ENCODE data around the gene RAB1A. TPM values are rescaled to one million over a fixed set of nuclear protein-coding genes. Genes with fewer than 3 reads are reported as not detected.
A peak's percentile ranks its signal among the peaks of the same experiment; 100 is the strongest.
"Not testable (repeated sequence)": the region's sequence is repeated elsewhere in the genome, so short reads cannot be mapped to it uniquely, and the experiment has no call there.

The RAB1A gene
- total RNA-seq (2014; rRNA removed; shearing (Covaris generic)) = 73.7 and 76.9 TPM in 2 replicates

DNA sequence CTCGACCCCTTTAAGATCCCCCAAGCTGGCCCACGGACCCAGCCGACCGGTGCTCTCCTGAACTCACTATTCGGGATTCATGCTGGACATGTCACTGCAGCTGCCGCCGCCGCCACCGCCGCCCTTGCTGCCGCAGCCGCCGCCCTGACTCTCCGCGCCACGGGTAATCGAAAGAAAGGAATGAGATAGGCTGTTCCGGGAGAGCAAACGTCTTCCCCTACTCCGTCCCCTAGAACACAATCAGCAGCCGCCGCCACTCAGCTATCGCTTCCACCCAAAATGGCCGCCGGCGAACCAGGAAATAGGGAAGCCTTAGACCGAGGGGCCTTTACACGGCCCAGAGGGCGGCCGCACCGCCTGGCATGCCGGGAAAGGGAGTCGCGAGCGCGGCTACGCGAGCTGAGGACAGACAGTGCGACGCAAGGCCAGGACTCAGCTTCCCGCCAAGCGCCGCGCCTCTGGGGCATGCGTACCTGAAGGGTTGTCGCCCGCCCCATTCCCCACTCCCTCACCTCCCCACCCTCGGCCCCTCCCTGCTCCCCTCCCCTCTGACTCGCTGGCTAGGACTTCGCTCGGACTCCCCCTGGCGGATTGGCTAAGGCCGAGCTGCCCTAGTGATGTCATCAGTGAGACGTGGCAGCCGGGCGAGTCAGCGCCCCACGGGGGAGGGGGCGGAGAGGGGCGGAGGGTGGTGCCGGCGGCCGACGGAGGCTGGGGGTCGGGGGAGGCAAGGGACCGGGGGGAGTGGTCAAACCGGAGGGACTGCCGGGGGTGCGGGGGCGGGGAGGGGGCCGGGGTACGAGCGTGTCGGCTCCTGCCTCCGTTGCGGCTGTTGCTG is at the start of gene RAB1A:
Gene RAB1A, minus strand, starts transcription at position 281 of the 838 bp plus-strand sequence. Its CDS starts 191 bp downstream, at position 90.
- no peaks in the 10 kb centered on the region for H3K27me3 ChIP-seq (ENCODE audit: control insufficient read depth, insufficient read depth, low read length)
- peak within 1 kb of the TSS; percentile 79 for H3K4me3 ChIP-seq (ENCODE audit: insufficient read depth, low read depth, low read length)
- DNase-seq = peak; percentile 98
- no peaks in the 10 kb centered on the region for H3K36me3 ChIP-seq (replicated peaks; ENCODE audit: control insufficient read depth, insufficient read depth, low read length)

GRCh38 chr2:65177751-65178442 is 48.0 kb upstream of the RAB1A start:
- Histone ChIP-seq H3K4me3 (ENCODE audit: insufficient read depth, low read depth, low read length) (no peak overlapping the region), H3K27me3 (ENCODE audit: control insufficient read depth, insufficient read depth, low read length) (no peaks in the 10 kb centered on the region), H3K36me3 (replicated peaks; ENCODE audit: control insufficient read depth, insufficient read depth, low read length) (no peaks in the 10 kb centered on the region)
- no peak for DNase-seq

GRCh38 chr2:65175894-65176530 is 46.1 kb upstream of the RAB1A start:
- Histone ChIP-seq H3K36me3 (replicated peaks; ENCODE audit: control insufficient read depth, insufficient read depth, low read length) (no peaks in the 10 kb centered on the region), H3K27me3 (ENCODE audit: control insufficient read depth, insufficient read depth, low read length) (no peaks in the 10 kb centered on the region), H3K4me3 (ENCODE audit: insufficient read depth, low read depth, low read length) (no peak overlapping the region)
- DNase-seq = no peak

GRCh38 chr2:65174031-65174430 is 44.1 kb upstream of the RAB1A start:
- not testable (repeated sequence) for H3K36me3 ChIP-seq (replicated peaks; ENCODE audit: control insufficient read depth, insufficient read depth, low read length); H3K27me3 ChIP-seq (ENCODE audit: control insufficient read depth, insufficient read depth, low read length); H3K4me3 ChIP-seq (ENCODE audit: insufficient read depth, low read depth, low read length); DNase-seq

- DNase-seq = no peak
- Histone ChIP-seq H3K36me3 (replicated peaks; ENCODE audit: control insufficient read depth, insufficient read depth, low read length) (no peaks in the 10 kb centered on the region), H3K27me3 (ENCODE audit: control insufficient read depth, insufficient read depth, low read length) (no peaks in the 10 kb centered on the region), H3K4me3 (ENCODE audit: insufficient read depth, low read depth, low read length) (no peak overlapping the region)
Observed at GRCh38 chr2:65172994-65173790, 43.3 kb upstream of the RAB1A start.

DNA sequence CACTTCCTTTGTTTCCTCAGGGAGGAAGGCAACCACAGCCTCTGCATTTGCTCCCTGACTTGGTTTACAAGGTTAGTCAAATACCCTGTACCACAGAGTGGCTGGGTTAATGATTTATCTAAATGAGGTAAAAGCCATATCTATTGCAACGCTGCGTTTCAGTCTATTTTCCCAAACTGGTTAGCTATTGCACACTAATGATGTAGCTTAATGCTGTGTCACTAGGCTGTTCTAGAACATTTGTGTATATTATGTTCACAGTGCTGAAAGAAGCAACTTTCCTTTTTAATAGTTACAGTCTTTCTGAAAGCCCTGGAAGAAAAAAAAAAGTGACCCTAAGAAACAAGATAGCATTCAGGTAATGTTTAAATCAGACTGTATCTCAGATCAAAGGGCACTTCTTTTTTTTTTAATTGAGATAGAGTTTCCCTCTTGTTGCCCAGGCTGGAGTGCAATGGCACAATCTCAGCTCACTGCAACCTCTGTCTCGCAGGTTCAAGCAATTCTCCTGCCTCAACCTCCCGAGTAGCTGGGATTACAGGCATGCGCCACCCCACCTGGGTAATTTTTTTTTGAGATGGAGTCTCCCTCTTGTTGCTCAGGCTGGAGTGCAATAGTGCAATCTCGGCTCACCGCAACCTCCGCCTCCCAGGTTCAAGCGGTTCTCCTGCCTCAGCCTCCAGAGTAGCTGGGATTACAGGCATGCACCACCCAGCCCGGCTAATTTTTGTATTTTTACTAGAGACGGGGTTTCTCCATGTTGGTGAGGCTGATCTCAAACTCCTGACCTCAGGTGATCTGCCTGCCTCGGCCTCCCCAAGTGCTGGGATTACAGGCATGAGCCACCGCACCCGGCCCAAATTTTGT is 40.9 kb upstream of the RAB1A start:
- H3K36me3 ChIP-seq (replicated peaks; ENCODE audit: control insufficient read depth, insufficient read depth, low read length); DNase-seq; H3K27me3 ChIP-seq (ENCODE audit: control insufficient read depth, insufficient read depth, low read length); H3K4me3 ChIP-seq (ENCODE audit: insufficient read depth, low read depth, low read length): not testable (repeated sequence)

GRCh38 chr2:65169760-65170136 is 39.8 kb upstream of the RAB1A start:
- H3K36me3 ChIP-seq (replicated peaks; ENCODE audit: control insufficient read depth, insufficient read depth, low read length) = no peaks in the 10 kb centered on the region
- no peak overlapping the region for H3K4me3 ChIP-seq (ENCODE audit: insufficient read depth, low read depth, low read length)
- DNase-seq = no peak

GRCh38 chr2:65165558-65165957 is 35.7 kb upstream of the RAB1A start:
- DNase-seq = no peak
- Histone ChIP-seq H3K27me3 (ENCODE audit: control insufficient read depth, insufficient read depth, low read length) (no peaks in the 10 kb centered on the region), H3K4me3 (ENCODE audit: insufficient read depth, low read depth, low read length) (no peak overlapping the region), H3K36me3 (replicated peaks; ENCODE audit: control insufficient read depth, insufficient read depth, low read length) (no peaks in the 10 kb centered on the region)

More at GRCh38 chr2:65169760-65170136, 39.8 kb upstream of the RAB1A start:
- no peaks in the 10 kb centered on the region for H3K27me3 ChIP-seq (ENCODE audit: control insufficient read depth, insufficient read depth, low read length)

GRCh38 chr2:65164426-65164891 is 34.6 kb upstream of the RAB1A start:
- no peak for DNase-seq
- H3K27me3 ChIP-seq (ENCODE audit: control insufficient read depth, insufficient read depth, low read length) = no peaks in the 10 kb centered on the region
- no peaks in the 10 kb centered on the region for H3K36me3 ChIP-seq (replicated peaks; ENCODE audit: control insufficient read depth, insufficient read depth, low read length)
- H3K4me3 ChIP-seq (ENCODE audit: insufficient read depth, low read depth, low read length) = no peak overlapping the region

- Histone ChIP-seq H3K27me3 (ENCODE audit: control insufficient read depth, insufficient read depth, low read length) (no peaks in the 10 kb centered on the region), H3K4me3 (ENCODE audit: insufficient read depth, low read depth, low read length) (no peak overlapping the region), H3K36me3 (replicated peaks; ENCODE audit: control insufficient read depth, insufficient read depth, low read length) (no peaks in the 10 kb centered on the region)
- no peak for DNase-seq
Observed at GRCh38 chr2:65161551-65162100, 31.7 kb upstream of the RAB1A start.

DNA sequence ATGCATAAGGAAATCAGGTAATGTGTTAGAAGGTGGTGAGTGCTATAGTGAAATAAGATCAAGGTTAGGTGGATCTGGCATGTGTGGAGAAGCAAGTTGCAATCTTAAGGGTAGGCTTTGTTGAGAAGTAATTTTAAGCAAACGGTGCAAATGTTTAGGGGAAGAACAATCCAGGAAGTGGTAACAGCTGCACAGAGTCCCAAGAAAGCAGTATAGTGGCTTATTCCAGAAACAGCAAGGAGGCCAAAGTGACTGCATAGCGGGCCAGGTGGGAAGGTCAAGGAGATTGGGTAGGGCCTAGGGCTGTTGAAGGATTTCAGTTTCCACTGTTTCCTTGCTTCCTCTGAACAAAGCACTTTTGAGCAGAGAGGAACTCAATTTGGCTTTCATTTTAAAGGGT is 30.0 kb upstream of the RAB1A start:
- Histone ChIP-seq H3K36me3 (replicated peaks; ENCODE audit: control insufficient read depth, insufficient read depth, low read length) (no peaks in the 10 kb centered on the region), H3K4me3 (ENCODE audit: insufficient read depth, low read depth, low read length) (no peak overlapping the region), H3K27me3 (ENCODE audit: control insufficient read depth, insufficient read depth, low read length) (no peaks in the 10 kb centered on the region)
- no peak for DNase-seq

GRCh38 chr2:65159261-65159660 is 29.4 kb upstream of the RAB1A start:
- no peak overlapping the region for H3K4me3 ChIP-seq (ENCODE audit: insufficient read depth, low read depth, low read length)
- DNase-seq = no peak
- H3K27me3 ChIP-seq (ENCODE audit: control insufficient read depth, insufficient read depth, low read length) = no peaks in the 10 kb centered on the region
- H3K36me3 ChIP-seq (replicated peaks; ENCODE audit: control insufficient read depth, insufficient read depth, low read length) = no peaks in the 10 kb centered on the region

DNA sequence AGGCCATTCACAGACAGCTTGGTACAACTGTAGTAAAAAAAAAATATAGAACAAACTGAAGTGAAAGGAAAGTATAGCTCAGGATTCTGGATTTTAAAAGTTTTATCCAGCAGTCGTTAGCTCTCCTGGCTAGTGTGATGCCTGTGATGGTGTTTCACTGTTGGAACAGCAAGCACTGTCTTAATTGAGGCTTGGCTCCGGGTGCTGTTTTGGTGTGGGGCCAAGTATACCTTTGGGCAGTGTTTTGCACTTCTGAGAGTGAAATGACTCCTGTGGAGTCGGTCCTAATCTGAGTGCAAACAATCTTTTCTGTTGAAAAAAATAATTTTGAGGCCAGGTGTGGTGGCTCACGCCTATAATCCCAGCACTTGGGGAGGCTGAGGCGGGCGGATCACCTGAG is 28.7 kb upstream of the RAB1A start:
- Histone ChIP-seq H3K36me3 (replicated peaks; ENCODE audit: control insufficient read depth, insufficient read depth, low read length) (no peaks in the 10 kb centered on the region), H3K27me3 (ENCODE audit: control insufficient read depth, insufficient read depth, low read length) (no peaks in the 10 kb centered on the region), H3K4me3 (ENCODE audit: insufficient read depth, low read depth, low read length) (no peak overlapping the region)
- DNase-seq = no peak
